ENCODE data around the gene MAST3. TPM values are rescaled to one million over a fixed set of nuclear protein-coding genes. Genes with fewer than 3 reads are reported as not detected.
A peak's percentile ranks its signal among the peaks of the same experiment; 100 is the strongest.

Gene MAST3
- polyA plus RNA-seq, 1 of the 3 experiments (the other 2 are of a cell fraction) = 4.5 TPM

- POLR2A ChIA-PET = interaction anchor here (0.6 to 1.3 kb wide), 3 partner anchors 9 to 65 kb away, joined by 3 to 5 read pairs (median 3); no protein-coding TSS in a partner anchor
- 0 out of 2 replicates have a peak overlapping the region, but pooled peaks have one; percentile 19 for H3K4me2 ChIP-seq
- H3K4me1 ChIP-seq (ENCODE audit: control insufficient read depth in 1 of 2, insufficient read depth in 2 of 2, low read depth in 1 of 2, low read length in 1 of 2) = peaks cover 13 to 33% of the 10 kb centered on the region in 2 experiments; a peak in 2 of 4 replicates
- H3K9me2 ChIP-seq = no peaks in the 10 kb centered on the region
- no peaks in the 10 kb centered on the region for H3K27me3 ChIP-seq (ENCODE audit: insufficient read depth)
- 75% methylated on average over 17 of the region's 19 CpGs for WGBS (ENCODE audit: low lambda C conversion rate)
- H3K9ac ChIP-seq = no peak overlapping the region
- peaks cover 23% of the 10 kb centered on the region for H3F3A ChIP-seq (replicated peaks; ENCODE audit: insufficient read depth)
- H3K9me3 ChIP-seq = no peaks in the 10 kb centered on the region
- peaks cover 29 to 40% of the 10 kb centered on the region in 2 experiments for H3K36me3 ChIP-seq (replicated peaks in 1 of 2; ENCODE audit: control insufficient read depth in 1 of 2, insufficient read depth in 2 of 2, low read length in 1 of 2)
- no peak overlapping the region for H3K4me3 ChIP-seq (ENCODE audit: low read depth in 2 of 2, low read length in 1 of 2)
- peak overlapping the region in 1 of 2 experiments; percentile 31; a peak in 1 of 4 replicates for H3K27ac ChIP-seq (ENCODE audit: low read depth in 2 of 2, low read length in 1 of 2)
- DNase-seq = no peak
- no peaks in the 10 kb centered on the region for H4K20me1 ChIP-seq (ENCODE audit: insufficient read depth)
- TF ChIP-seq GATA2 (CRISPR knock-in tag; IDR thresholded peaks at IDR 0.05) (no peak), TEAD4 (IDR thresholded peaks at IDR 0.05; ENCODE audit: borderline replicate concordance, insufficient read depth) (no peak), FOSL2 (IDR thresholded peaks at IDR 0.05; ENCODE audit: borderline replicate concordance, low read depth) (no peak), SMC3 (IDR thresholded peaks at IDR 0.05; ENCODE audit: low read depth, low read length) (no peak), RXRA (IDR thresholded peaks at IDR 0.05; ENCODE audit: borderline replicate concordance, low read depth) (no peak), RAD21 (IDR thresholded peaks at IDR 0.05; ENCODE audit: low read length) (no peak)
- TF ChIP-seq, protein P1, sequence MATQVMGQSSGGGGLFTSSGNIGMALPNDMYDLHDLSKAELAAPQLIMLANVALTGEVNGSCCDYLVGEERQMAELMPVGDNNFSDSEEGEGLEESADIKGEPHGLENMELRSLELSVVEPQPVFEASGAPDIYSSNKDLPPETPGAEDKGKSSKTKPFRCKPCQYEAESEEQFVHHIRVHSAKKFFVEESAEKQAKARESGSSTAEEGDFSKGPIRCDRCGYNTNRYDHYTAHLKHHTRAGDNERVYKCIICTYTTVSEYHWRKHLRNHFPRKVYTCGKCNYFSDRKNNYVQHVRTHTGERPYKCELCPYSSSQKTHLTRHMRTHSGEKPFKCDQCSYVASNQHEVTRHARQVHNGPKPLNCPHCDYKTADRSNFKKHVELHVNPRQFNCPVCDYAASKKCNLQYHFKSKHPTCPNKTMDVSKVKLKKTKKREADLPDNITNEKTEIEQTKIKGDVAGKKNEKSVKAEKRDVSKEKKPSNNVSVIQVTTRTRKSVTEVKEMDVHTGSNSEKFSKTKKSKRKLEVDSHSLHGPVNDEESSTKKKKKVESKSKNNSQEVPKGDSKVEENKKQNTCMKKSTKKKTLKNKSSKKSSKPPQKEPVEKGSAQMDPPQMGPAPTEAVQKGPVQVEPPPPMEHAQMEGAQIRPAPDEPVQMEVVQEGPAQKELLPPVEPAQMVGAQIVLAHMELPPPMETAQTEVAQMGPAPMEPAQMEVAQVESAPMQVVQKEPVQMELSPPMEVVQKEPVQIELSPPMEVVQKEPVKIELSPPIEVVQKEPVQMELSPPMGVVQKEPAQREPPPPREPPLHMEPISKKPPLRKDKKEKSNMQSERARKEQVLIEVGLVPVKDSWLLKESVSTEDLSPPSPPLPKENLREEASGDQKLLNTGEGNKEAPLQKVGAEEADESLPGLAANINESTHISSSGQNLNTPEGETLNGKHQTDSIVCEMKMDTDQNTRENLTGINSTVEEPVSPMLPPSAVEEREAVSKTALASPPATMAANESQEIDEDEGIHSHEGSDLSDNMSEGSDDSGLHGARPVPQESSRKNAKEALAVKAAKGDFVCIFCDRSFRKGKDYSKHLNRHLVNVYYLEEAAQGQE (IDR thresholded peaks at IDR 0.05; ENCODE audit: low read depth, low read length) = no peak
- TF ChIP-seq, protein P2, sequence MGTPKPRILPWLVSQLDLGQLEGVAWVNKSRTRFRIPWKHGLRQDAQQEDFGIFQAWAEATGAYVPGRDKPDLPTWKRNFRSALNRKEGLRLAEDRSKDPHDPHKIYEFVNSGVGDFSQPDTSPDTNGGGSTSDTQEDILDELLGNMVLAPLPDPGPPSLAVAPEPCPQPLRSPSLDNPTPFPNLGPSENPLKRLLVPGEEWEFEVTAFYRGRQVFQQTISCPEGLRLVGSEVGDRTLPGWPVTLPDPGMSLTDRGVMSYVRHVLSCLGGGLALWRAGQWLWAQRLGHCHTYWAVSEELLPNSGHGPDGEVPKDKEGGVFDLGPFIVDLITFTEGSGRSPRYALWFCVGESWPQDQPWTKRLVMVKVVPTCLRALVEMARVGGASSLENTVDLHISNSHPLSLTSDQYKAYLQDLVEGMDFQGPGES (IDR thresholded peaks at IDR 0.05; ENCODE audit: low read depth, low read length) = no peak
- peaks cover 10% of the 10 kb centered on the region; the same call in 1 of the 2 replicates for H3K79me2 ChIP-seq (ENCODE audit: insufficient read depth)
- CTCF ChIA-PET = interaction anchor here (0.5 to 4.5 kb wide), 21 partner anchors 9 to 118 kb away, joined by 3 to 26 read pairs (median 6); partner anchors contain the start of genes IL12RB1 and PIK3R2
- H2AFZ ChIP-seq (ENCODE audit: low read depth) = no peak overlapping the region
These were observed 64.0 kb downstream of the MAST3 start for GRCh38 chr19:18161636-18162002.

DNA sequence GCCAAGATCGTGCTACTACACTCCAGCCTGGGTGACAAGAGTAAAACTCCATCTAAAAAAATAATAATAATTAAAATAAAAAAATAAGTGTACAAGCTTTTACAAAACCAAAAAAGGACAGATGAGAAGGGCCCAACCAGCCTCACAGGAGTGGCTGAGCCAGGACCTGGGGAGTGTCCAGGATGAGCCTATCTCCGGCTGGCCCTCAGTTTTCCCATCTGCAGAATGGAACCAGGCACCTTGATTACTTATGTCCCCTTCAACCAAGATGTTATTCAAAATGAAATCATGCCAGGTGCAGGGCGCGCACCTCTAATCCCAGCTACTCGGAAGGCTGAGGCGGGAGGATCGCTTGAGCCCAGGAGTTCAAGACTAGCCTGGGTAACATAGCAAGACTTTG lies 66.5 kb downstream of the MAST3 start:
- WGBS (ENCODE audit: low lambda C conversion rate) = 98% methylated on average over 7 of the region's 7 CpGs
- ChIA-PET CTCF (interaction anchor here (0.9 to 9.4 kb wide), 7 partner anchors 11 to 88 kb away, joined by 3 to 78 read pairs (median 4); partner anchors contain the start of genes IFI30 and PIK3R2), POLR2A (no interaction called here)
- no peaks in the 10 kb centered on the region for H3K79me2 ChIP-seq (ENCODE audit: insufficient read depth)
- H3F3A ChIP-seq (replicated peaks; ENCODE audit: insufficient read depth) = peaks cover 15% of the 10 kb centered on the region
- H3K36me3 ChIP-seq (replicated peaks in 1 of 2; ENCODE audit: control insufficient read depth in 1 of 2, insufficient read depth in 2 of 2, low read length in 1 of 2) = peaks cover 32 to 43% of the 10 kb centered on the region in 2 experiments
- no peaks in the 10 kb centered on the region for H3K27me3 ChIP-seq (ENCODE audit: insufficient read depth)
- H3K27ac ChIP-seq (ENCODE audit: low read depth in 2 of 2, low read length in 1 of 2) = no peak overlapping the region
- peaks cover 0 to 18% of the 10 kb centered on the region in 2 experiments; a peak in 1 of 4 replicates for H3K4me1 ChIP-seq (ENCODE audit: control insufficient read depth in 1 of 2, insufficient read depth in 2 of 2, low read depth in 1 of 2, low read length in 1 of 2)
- no peaks in the 10 kb centered on the region for H3K9me3 ChIP-seq
- H2AFZ ChIP-seq (ENCODE audit: low read depth) = no peak overlapping the region
- no peak overlapping the region for H3K4me3 ChIP-seq (ENCODE audit: low read depth in 2 of 2, low read length in 1 of 2)
- H3K9ac ChIP-seq = no peak overlapping the region
- no peaks in the 10 kb centered on the region for H3K9me2 ChIP-seq
- DNase-seq = no peak
- H3K4me2 ChIP-seq = no peak overlapping the region
- no peaks in the 10 kb centered on the region for H4K20me1 ChIP-seq (ENCODE audit: insufficient read depth)
- TF ChIP-seq, protein P3, sequence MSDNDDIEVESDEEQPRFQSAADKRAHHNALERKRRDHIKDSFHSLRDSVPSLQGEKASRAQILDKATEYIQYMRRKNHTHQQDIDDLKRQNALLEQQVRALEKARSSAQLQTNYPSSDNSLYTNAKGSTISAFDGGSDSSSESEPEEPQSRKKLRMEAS (IDR thresholded peaks at IDR 0.05; ENCODE audit: low read depth) = no peak
- TF ChIP-seq, protein P2 (IDR thresholded peaks at IDR 0.05; ENCODE audit: low read depth, low read length) = no peak
- TF ChIP-seq YY1 (IDR thresholded peaks at IDR 0.05; ENCODE audit: low read depth) = no peak
- TF ChIP-seq EZH2phosphoT487 (IDR thresholded peaks at IDR 0.05; ENCODE audit: borderline replicate concordance, low read depth) = no peak
- no peak for TF ChIP-seq ELF1 (IDR thresholded peaks at IDR 0.05)
- TF ChIP-seq PBX3 (IDR thresholded peaks at IDR 0.05) = no peak
- no peak for TF ChIP-seq CHD2 (IDR thresholded peaks at IDR 0.05; ENCODE audit: low read length, partially characterized antibody)
- TF ChIP-seq EP300 (IDR thresholded peaks at IDR 0.05; ENCODE audit: borderline replicate concordance in 1 of 2, low read depth in 1 of 2, low read length in 1 of 2) = no peak
- no peak for TF ChIP-seq JUND (IDR thresholded peaks at IDR 0.05)
